ENCODE measurements around the gene ZNF836. TPM values are rescaled to one million over a fixed set of nuclear protein-coding genes. Genes with fewer than 3 reads are reported as not detected.

Gene ZNF836
- total and polyA plus RNA-seq, 2 of the 13 experiments (the other 11 are each of a cell fraction or from before 2014, with no cell fraction given) = 1.6 to 5.3 TPM

- Histone ChIP-seq H3K4me1 (ENCODE audit: insufficient read depth, low read length) (peaks cover 37% of the 10 kb centered on the region), H3K36me3 (replicated peaks in 1 of 2; ENCODE audit: control insufficient read depth in 1 of 2, insufficient read depth in 2 of 2, low read length in 2 of 2) (peaks cover 0 to 18% of the 10 kb centered on the region in 2 experiments; a peak in 3 of 5 replicates), H3K27me3 (ENCODE audit: control insufficient read depth in 1 of 2, insufficient read depth in 2 of 2, low read length in 2 of 2) (no peaks in the 10 kb centered on the region; a peak in 1 of 5 replicates), H2AFZ (ENCODE audit: low read length) (no peak within 1 kb of the TSS), H4K20me1 (ENCODE audit: insufficient read depth, low read length) (0 out of 2 replicates have a peak, but pooled peaks cover 3% of the 10 kb centered on the region), H3K4me3 (replicated peaks in 1 of 3; ENCODE audit: insufficient read depth in 1 of 3, low read depth in 2 of 3, low read length in 3 of 3) (peak within 1 kb of the TSS; percentile 92 to 97 (median 94)), H3K27ac (ENCODE audit: extremely low read length, insufficient read depth, low read length) (peak within 1 kb of the TSS; percentile 89), H3K9me3 (ENCODE audit: low read length) (no peaks in the 10 kb centered on the region), H3K79me2 (ENCODE audit: insufficient read depth, low read length) (peaks cover 48% of the 10 kb centered on the region), H3K4me2 (ENCODE audit: low read depth, low read length) (peak within 1 kb of the TSS; percentile 96), H3K9ac (ENCODE audit: insufficient read depth, low read depth, low read length) (peak within 1 kb of the TSS; percentile 92)
- no TSS peak for BruUV-seq (replicated peaks)
- intact Hi-C loops (cut with micrococcal nuclease; ENCODE audit: unreplicated experiment) = loop anchor here (1.0 to 5.0 kb wide), 3 partner anchors 19 to 51 kb away; partner anchors contain the start of genes ZNF616 and ZNF836
- 3% methylated on average over 21 of the region's 70 CpGs for WGBS (ENCODE audit: low lambda C conversion rate)
- POLR2A ChIA-PET = interaction anchor here (0.7 to 1.9 kb wide), 20 partner anchors 9 to 337 kb away, joined by 3 to 26 read pairs (median 4); partner anchors contain the start of genes ZNF432, ZNF614, ZNF616 and ZNF766
- in situ Hi-C loops (cut with HindIII; ENCODE audit: extremely low pct_ligation_motif_present, low pct_unique_long_range_greater_than_20kb) = no loop called here
- peak; percentile 95 for ATAC-seq
- DNase-seq (ENCODE audit: low spot score) = peak; percentile 100
- CTCF ChIA-PET (ENCODE audit: low intra/inter-chr PET ratio, low total read pairs) = no interaction called here
- peak; percentile 100 for FAIRE-seq
- TF ChIP-seq MXI1 (IDR thresholded peaks at IDR 0.05; ENCODE audit: borderline replicate concordance, low read depth, low read length) (peak; percentile 96), HDAC1 (CRISPR knock-in tag; IDR thresholded peaks at IDR 0.05) (peak; percentile 73), GFI1 (CRISPR knock-in tag; IDR thresholded peaks at IDR 0.05; ENCODE audit: borderline replicate concordance) (0 out of 2 replicates have a peak, but pooled peaks have one; percentile 23), ZNF501 (CRISPR knock-in tag; IDR thresholded peaks at IDR 0.05) (peak; percentile 92), ZNF263 (CRISPR knock-in tag; IDR thresholded peaks at IDR 0.05) (peak; percentile 74), SATB2 (CRISPR knock-in tag; IDR thresholded peaks at IDR 0.05) (no peak), FOXC1 (CRISPR knock-in tag; IDR thresholded peaks at IDR 0.05; ENCODE audit: borderline replicate concordance) (peak; percentile 44; the same call in 1 of the 2 replicates), MYPOP (CRISPR knock-in tag; IDR thresholded peaks at IDR 0.05) (peak; percentile 86), POLR2AphosphoS5 (IDR thresholded peaks at IDR 0.05; ENCODE audit: low read depth, low read length) (peak; percentile 45), ZNF20 (CRISPR knock-in tag; IDR thresholded peaks at IDR 0.05) (0 out of 2 replicates have a peak, but pooled peaks have one; percentile 49), ZFY (CRISPR knock-in tag; IDR thresholded peaks at IDR 0.05) (peak; percentile 77), ZNF430 (CRISPR knock-in tag; IDR thresholded peaks at IDR 0.05) (peak; percentile 87), ARNTL (CRISPR knock-in tag; IDR thresholded peaks at IDR 0.05) (peak; percentile 60; the same call in 1 of the 2 replicates), BATF2 (CRISPR knock-in tag; IDR thresholded peaks at IDR 0.05) (0 out of 2 replicates have a peak, but pooled peaks have one; percentile 47), HDAC2 (CRISPR knock-in tag; IDR thresholded peaks at IDR 0.05) (0 out of 2 replicates have a peak, but pooled peaks have one; percentile 9), NFYB (CRISPR knock-in tag; IDR thresholded peaks at IDR 0.05) (peak; percentile 86)
- TF ChIP-seq, protein P1, sequence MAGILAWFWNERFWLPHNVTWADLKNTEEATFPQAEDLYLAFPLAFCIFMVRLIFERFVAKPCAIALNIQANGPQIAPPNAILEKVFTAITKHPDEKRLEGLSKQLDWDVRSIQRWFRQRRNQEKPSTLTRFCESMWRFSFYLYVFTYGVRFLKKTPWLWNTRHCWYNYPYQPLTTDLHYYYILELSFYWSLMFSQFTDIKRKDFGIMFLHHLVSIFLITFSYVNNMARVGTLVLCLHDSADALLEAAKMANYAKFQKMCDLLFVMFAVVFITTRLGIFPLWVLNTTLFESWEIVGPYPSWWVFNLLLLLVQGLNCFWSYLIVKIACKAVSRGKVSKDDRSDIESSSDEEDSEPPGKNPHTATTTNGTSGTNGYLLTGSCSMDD (CRISPR knock-in tag; IDR thresholded peaks at IDR 0.05) = no peak
- TF ChIP-seq, protein P2, sequence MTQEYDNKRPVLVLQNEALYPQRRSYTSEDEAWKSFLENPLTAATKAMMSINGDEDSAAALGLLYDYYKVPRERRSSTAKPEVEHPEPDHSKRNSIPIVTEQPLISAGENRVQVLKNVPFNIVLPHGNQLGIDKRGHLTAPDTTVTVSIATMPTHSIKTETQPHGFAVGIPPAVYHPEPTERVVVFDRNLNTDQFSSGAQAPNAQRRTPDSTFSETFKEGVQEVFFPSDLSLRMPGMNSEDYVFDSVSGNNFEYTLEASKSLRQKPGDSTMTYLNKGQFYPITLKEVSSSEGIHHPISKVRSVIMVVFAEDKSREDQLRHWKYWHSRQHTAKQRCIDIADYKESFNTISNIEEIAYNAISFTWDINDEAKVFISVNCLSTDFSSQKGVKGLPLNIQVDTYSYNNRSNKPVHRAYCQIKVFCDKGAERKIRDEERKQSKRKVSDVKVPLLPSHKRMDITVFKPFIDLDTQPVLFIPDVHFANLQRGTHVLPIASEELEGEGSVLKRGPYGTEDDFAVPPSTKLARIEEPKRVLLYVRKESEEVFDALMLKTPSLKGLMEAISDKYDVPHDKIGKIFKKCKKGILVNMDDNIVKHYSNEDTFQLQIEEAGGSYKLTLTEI (CRISPR knock-in tag; conservative IDR thresholded peaks at IDR 0.05) = no peak
Observed at GRCh38 chr19:52189735-52190486, 18.5 kb upstream of the ZNF836 start, which contains the start of gene PPP2R1A. Gene PPP2R1A (plus strand): TSS chr19:52190052. CDS start chr19:52190097, 45 bp downstream.

All from HepG2 (cell line).